Panc1 (cell line): Measurements from ENCODE around the gene RRP1. TPM values are rescaled to one million over a fixed set of nuclear protein-coding genes. Genes with fewer than 3 reads are reported as not detected.

Experiments used
- ATAC-seq: fragments of 200-7000 bp; cut with Tn5 transposase; 2 replicates; pipeline ENCODE4 v1.9.1; 2020; ENCODE audit warnings: mild to moderate bottlenecking, moderate library complexity
- BruUV-seq: library from RNA; stranded (reverse); fragments of 400-500 nt; replicated peaks from 2 replicates; lab custom pipeline; 2021; lab: Mats Ljungman, UMichigan
- CTCF ChIA-PET: fragments of 300-600 bp; sonication (Branson Sonifier 250); formaldehyde crosslinking; loops from one replicate; lab custom pipeline; 2022; ENCODE audit warnings: antibody characterized with exemption; lab: Charles Lee
- POLR2A ChIA-PET: fragments of 300-600 bp; sonication (Branson Sonifier 250); formaldehyde crosslinking; loops from one replicate; lab custom pipeline; 2022; ENCODE audit warnings: antibody characterized with exemption; lab: Charles Lee
- DNase-seq: peaks from one replicate; pipeline ENCODE4 v3.0.0-alpha.2; 2010; ENCODE audit warnings: low read depth, low spot score
- H3K27ac ChIP-seq: 2 replicates; pipeline ENCODE4 v1.5.1; 2011; ENCODE audit warnings: mild to moderate bottlenecking, low read length, inconsistent platforms
- H3K27me3 ChIP-seq: fragments of 200-500 bp; sonication (Bioruptor generic); 2 replicates; pipeline ENCODE4 v1.6.0; 2014; ENCODE audit warnings: low read length, inconsistent platforms; ENCODE audit not compliant: control insufficient read depth, insufficient read depth
- H3K36me3 ChIP-seq: fragments of 200-500 bp; sonication (Bioruptor generic); 2 replicates; pipeline ENCODE4 v1.5.1; 2014; ENCODE audit warnings: inconsistent platforms, mild to moderate bottlenecking, low read length, moderate library complexity; ENCODE audit not compliant: control insufficient read depth, insufficient read depth
- H3K4me1 ChIP-seq: 2 replicates; pipeline ENCODE4 v1.5.1; 2011; ENCODE audit warnings: inconsistent platforms, mild to moderate bottlenecking, low read length, moderate library complexity; ENCODE audit not compliant: control insufficient read depth, insufficient read depth
- H3K4me3 ChIP-seq, 2 experiments: 2 replicates each; pipeline ENCODE4 v1.5.1; 2011 to 2012; ENCODE audit warnings: low read depth in 2 of 2, low read length in 2 of 2, mild to moderate bottlenecking in 2 of 2, inconsistent platforms in 1 of 2, moderate library complexity in 1 of 2
- H3K9me3 ChIP-seq: fragments of 200-500 bp; sonication (Bioruptor generic); 2 replicates; pipeline ENCODE4 v1.5.1; 2014; ENCODE audit warnings: low read depth, mild to moderate bottlenecking, inconsistent platforms, low read length, moderate library complexity; ENCODE audit not compliant: control insufficient read depth, insufficient read depth
- POLR2AphosphoS5 ChIP-seq: IDR thresholded peaks from 2 replicates; pipeline ENCODE4 v1.6.1; 2012; ENCODE audit warnings: mild to moderate bottlenecking, low read depth, low read length, moderate library complexity
- SIN3A ChIP-seq: IDR thresholded peaks from 2 replicates; pipeline ENCODE4 v1.6.1; 2012; ENCODE audit warnings: low read depth, mild to moderate bottlenecking, low read length, moderate library complexity, borderline replicate concordance; ENCODE audit not compliant: insufficient read depth
- TCF7L2 ChIP-seq: IDR thresholded peaks from 2 replicates; pipeline ENCODE4 v1.6.1; 2011; ENCODE audit warnings: mild to moderate bottlenecking, low read depth, low read length, inconsistent platforms
- in situ Hi-C: cut with HindIII; loops from 2 replicates; pipeline ENCODE4 v1.10.0; 2016; ENCODE audit warnings: low sequenced_read_pairs, low pct_unique_long_range_greater_than_20kb
- intact Hi-C: fragments of 100-400 bp; cut with micrococcal nuclease; formaldehyde crosslinking; loops from one replicate; pipeline ENCODE4 v1.10.0; 2022; ENCODE audit not compliant: unreplicated experiment
- total RNA-seq: library from RNA; stranded (reverse); gene quantifications from one replicate; pipeline ENCODE4 v1.2.1, GENCODE V29; 2021; ENCODE audit not compliant: unreplicated experiment
- TF ChIP-seq, protein P1 (sequence below): fragments of 450-650 bp; IDR thresholded peaks from 2 replicates; pipeline ENCODE4 v1.5.1; 2017; ENCODE audit warnings: mild to moderate bottlenecking
- TF ChIP-seq, protein P2 (sequence below), 2 experiments: IDR thresholded peaks; 2 replicates each; pipeline ENCODE4 v1.6.1; 2011 to 2012; ENCODE audit warnings: low read depth in 2 of 2, control low read depth in 1 of 2, low read length in 1 of 2, mild to moderate bottlenecking in 1 of 2, moderate library complexity in 1 of 2; ENCODE audit not compliant: insufficient read depth in 1 of 2

RRP1 gene
- total RNA-seq, 1 experiment from 2014 or later = 41.8 TPM

DNA sequence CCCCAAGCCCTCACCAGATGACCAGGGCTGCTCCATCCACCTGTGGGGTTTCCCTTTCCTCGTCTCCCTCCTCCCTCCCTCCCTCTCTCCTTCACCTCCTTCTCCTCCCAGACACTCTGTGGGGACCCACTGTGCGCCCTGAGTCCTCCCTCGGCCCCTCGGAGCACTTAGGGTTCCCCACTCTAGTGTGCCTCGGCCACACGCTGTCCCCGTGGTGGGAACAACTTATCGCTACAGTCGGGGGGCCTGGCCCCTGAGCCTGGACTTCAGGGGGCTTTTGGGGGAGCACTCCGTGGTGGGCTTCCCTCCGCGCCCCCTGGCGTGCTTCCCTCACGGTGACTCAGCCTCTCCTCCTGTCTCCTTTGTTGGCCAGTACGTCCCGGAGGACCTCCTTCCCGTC is 40.8 kb upstream of the RRP1 start:
- Histone ChIP-seq H3K27ac (no peak overlapping the region), H3K36me3 (no peaks in the 10 kb centered on the region), H3K4me3 (no peak overlapping the region), H3K4me1 (no peaks in the 10 kb centered on the region), H3K27me3 (no peaks in the 10 kb centered on the region), H3K9me3 (no peaks in the 10 kb centered on the region)
- CTCF ChIA-PET = no interaction called here
- intact Hi-C loops = no loop called here
- ATAC-seq (no peak), DNase-seq (no peak)
- in situ Hi-C loops = no loop called here
- POLR2A ChIA-PET = no interaction called here
- TF ChIP-seq POLR2AphosphoS5 = no peak
- TF ChIP-seq, protein P1, sequence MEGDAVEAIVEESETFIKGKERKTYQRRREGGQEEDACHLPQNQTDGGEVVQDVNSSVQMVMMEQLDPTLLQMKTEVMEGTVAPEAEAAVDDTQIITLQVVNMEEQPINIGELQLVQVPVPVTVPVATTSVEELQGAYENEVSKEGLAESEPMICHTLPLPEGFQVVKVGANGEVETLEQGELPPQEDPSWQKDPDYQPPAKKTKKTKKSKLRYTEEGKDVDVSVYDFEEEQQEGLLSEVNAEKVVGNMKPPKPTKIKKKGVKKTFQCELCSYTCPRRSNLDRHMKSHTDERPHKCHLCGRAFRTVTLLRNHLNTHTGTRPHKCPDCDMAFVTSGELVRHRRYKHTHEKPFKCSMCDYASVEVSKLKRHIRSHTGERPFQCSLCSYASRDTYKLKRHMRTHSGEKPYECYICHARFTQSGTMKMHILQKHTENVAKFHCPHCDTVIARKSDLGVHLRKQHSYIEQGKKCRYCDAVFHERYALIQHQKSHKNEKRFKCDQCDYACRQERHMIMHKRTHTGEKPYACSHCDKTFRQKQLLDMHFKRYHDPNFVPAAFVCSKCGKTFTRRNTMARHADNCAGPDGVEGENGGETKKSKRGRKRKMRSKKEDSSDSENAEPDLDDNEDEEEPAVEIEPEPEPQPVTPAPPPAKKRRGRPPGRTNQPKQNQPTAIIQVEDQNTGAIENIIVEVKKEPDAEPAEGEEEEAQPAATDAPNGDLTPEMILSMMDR = no peak
- TF ChIP-seq TCF7L2 = no peak
- TF ChIP-seq SIN3A = no peak
- TF ChIP-seq, protein P2, sequence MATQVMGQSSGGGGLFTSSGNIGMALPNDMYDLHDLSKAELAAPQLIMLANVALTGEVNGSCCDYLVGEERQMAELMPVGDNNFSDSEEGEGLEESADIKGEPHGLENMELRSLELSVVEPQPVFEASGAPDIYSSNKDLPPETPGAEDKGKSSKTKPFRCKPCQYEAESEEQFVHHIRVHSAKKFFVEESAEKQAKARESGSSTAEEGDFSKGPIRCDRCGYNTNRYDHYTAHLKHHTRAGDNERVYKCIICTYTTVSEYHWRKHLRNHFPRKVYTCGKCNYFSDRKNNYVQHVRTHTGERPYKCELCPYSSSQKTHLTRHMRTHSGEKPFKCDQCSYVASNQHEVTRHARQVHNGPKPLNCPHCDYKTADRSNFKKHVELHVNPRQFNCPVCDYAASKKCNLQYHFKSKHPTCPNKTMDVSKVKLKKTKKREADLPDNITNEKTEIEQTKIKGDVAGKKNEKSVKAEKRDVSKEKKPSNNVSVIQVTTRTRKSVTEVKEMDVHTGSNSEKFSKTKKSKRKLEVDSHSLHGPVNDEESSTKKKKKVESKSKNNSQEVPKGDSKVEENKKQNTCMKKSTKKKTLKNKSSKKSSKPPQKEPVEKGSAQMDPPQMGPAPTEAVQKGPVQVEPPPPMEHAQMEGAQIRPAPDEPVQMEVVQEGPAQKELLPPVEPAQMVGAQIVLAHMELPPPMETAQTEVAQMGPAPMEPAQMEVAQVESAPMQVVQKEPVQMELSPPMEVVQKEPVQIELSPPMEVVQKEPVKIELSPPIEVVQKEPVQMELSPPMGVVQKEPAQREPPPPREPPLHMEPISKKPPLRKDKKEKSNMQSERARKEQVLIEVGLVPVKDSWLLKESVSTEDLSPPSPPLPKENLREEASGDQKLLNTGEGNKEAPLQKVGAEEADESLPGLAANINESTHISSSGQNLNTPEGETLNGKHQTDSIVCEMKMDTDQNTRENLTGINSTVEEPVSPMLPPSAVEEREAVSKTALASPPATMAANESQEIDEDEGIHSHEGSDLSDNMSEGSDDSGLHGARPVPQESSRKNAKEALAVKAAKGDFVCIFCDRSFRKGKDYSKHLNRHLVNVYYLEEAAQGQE (IDR thresholded peaks at IDR 0.05; ENCODE audit: insufficient read depth in 1 of 2, low read depth in 2 of 2, low read length in 1 of 2) = no peak
- BruUV-seq = no TSS peak

DNA sequence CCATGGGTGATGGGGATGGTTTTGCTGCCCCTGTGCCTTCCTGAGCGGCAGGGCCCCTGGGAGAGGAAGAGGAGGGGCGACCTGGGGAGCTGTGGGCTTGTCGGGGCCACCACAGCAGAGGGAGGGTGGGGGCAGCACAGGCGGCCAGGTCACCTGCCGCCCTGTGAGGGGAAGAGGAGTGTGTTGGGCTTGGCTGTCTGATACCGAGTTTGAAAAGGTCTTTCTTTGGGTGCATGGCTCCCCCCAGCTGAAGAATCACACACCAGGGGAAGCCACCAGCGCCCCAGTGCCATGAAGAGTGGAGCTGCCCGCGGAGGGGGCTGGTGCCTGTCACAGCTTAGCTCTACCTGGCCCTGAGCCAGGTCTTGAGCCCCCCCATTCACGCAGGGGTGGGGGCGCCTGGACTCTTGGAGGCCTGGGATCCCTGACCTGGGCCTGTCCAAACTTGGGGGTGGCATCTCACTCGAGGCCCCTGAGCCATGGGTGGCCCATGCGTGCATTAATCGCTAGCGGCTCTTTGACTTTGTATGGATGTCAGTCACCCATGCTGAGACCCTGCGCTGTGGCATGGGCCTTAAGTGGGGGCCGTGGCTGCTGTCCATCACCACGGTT is 39.6 kb upstream of the RRP1 start:
- ChIA-PET CTCF (interaction anchor here (0.9 kb wide), 1 partner anchor 13 kb away, joined by 9 read pairs; no protein-coding TSS in a partner anchor), POLR2A (no interaction called here)
- no peaks in the 10 kb centered on the region for H3K9me3 ChIP-seq
- H3K4me1 ChIP-seq = no peaks in the 10 kb centered on the region
- intact Hi-C loops (no loop called here), in situ Hi-C loops (no loop called here)
- no peak for TF ChIP-seq TCF7L2
- TF ChIP-seq, protein P1 = no peak
- no peak for TF ChIP-seq POLR2AphosphoS5
- no peak for TF ChIP-seq SIN3A
- TF ChIP-seq, protein P2 (IDR thresholded peaks at IDR 0.05; ENCODE audit: insufficient read depth in 1 of 2, low read depth in 2 of 2, low read length in 1 of 2) = no peak
- no peaks in the 10 kb centered on the region for H3K27me3 ChIP-seq
- DNase-seq = no peak
- ATAC-seq = no peak
- BruUV-seq = no TSS peak
- H3K36me3 ChIP-seq = no peaks in the 10 kb centered on the region
- H3K4me3 ChIP-seq = no peak overlapping the region
- H3K27ac ChIP-seq = no peak overlapping the region
